ENCODE results near the gene SEMA4C. TPM values are rescaled to one million over a fixed set of nuclear protein-coding genes. Genes with fewer than 3 reads are reported as not detected.

Gene SEMA4C
- total and polyA plus RNA-seq, 9 of the 15 experiments (the other 6 are each of a cell fraction or from before 2014, with no cell fraction given), result 0.32 to 59.7 (median 23.9) TPM

DNA sequence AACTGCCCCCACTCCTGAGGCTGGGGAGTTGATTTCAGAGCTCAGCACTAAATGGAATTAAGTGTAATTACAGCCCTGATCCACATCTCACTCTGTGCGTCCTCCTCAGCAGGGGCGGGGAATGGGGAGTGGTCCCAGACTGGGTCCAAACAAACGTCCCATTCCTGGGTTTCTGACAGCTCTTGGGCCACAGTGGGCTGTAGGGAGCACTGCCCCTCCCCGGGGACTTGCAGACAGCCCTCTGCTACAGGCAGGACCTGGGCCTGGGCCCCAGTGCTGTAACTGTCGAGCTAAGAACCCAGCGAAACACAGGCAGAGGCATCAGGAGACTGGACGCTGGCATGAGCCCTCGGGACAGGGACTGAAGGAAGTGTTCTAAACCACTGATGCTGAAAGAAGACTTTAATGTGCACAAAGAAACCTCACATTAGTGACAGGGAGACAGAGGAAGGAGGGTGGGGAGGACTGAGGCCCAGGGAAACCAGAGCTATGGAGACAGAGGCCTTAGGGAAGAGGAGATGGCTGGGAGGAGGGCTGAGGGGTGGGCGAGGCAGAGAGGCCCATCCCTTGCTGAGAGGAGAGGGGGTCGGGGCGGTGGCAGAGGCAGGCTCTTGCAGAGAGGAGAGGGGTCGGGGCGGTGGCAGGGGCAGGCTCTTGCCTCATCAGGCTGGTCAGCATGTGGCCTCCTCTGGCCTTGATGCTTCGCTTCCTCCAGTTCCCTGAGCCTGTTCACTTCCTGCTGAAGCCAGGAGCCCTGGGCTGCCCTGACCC is 5.8 kb upstream of the SEMA4C start (continued):
- TF ChIP-seq, protein P1, sequence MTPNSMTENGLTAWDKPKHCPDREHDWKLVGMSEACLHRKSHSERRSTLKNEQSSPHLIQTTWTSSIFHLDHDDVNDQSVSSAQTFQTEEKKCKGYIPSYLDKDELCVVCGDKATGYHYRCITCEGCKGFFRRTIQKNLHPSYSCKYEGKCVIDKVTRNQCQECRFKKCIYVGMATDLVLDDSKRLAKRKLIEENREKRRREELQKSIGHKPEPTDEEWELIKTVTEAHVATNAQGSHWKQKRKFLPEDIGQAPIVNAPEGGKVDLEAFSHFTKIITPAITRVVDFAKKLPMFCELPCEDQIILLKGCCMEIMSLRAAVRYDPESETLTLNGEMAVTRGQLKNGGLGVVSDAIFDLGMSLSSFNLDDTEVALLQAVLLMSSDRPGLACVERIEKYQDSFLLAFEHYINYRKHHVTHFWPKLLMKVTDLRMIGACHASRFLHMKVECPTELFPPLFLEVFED (CRISPR knock-in tag; conservative IDR thresholded peaks at IDR 0.05), result no peak
- TF ChIP-seq CHD4 (IDR thresholded peaks at IDR 0.05; ENCODE audit: insufficient read depth, insufficient replicate concordance, low read depth, low read length, poor library complexity, severe bottlenecking), result no peak
- TF ChIP-seq, protein P2, sequence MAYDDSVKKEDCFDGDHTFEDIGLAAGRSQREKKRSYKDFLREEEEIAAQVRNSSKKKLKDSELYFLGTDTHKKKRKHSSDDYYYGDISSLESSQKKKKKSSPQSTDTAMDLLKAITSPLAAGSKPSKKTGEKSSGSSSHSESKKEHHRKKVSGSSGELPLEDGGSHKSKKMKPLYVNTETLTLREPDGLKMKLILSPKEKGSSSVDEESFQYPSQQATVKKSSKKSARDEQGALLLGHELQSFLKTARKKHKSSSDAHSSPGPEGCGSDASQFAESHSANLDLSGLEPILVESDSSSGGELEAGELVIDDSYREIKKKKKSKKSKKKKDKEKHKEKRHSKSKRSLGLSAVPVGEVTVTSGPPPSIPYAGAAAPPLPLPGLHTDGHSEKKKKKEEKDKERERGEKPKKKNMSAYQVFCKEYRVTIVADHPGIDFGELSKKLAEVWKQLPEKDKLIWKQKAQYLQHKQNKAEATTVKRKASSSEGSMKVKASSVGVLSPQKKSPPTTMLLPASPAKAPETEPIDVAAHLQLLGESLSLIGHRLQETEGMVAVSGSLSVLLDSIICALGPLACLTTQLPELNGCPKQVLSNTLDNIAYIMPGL (CRISPR knock-in tag; IDR thresholded peaks at IDR 0.05), result no peak
- TF ChIP-seq PTTG1 (tag; IDR thresholded peaks at IDR 0.05; ENCODE audit: low read depth), result no peak
- TF ChIP-seq TEAD2 (tag; IDR thresholded peaks at IDR 0.05), result no peak
- no peak for TF ChIP-seq DMBX1 (CRISPR knock-in tag; IDR thresholded peaks at IDR 0.05; ENCODE audit: borderline replicate concordance)
- 0 out of 2 replicates have a peak, but pooled peaks have one; percentile 32 for TF ChIP-seq PHB (CRISPR knock-in tag; IDR thresholded peaks at IDR 0.05)
- no peak for TF ChIP-seq ZNF830 (CRISPR knock-in tag; IDR thresholded peaks at IDR 0.05)
- no peak for TF ChIP-seq HDAC8 (tag; IDR thresholded peaks at IDR 0.05)
- TF ChIP-seq ILK (tag; IDR thresholded peaks at IDR 0.05; ENCODE audit: borderline replicate concordance, low read depth), result no peak
- no peak for TF ChIP-seq ZC3H11A (IDR thresholded peaks at IDR 0.05; ENCODE audit: low read depth, low read length)
- TF ChIP-seq NCOA4 (IDR thresholded peaks at IDR 0.05; ENCODE audit: partially characterized antibody), result no peak
- no peak for TF ChIP-seq HCFC1 (IDR thresholded peaks at IDR 0.05; ENCODE audit: low read depth, low read length)
- no peak for TF ChIP-seq STAT5A (IDR thresholded peaks at IDR 0.05; ENCODE audit: borderline replicate concordance, low read length)
